SK-N-SH treated with all-trans-retinoic acid at 6 μM for 48 hours (cell line): ENCODE measurements around the gene IQSEC1.
A peak's percentile ranks its signal among the peaks of the same experiment; 100 is the strongest.

Experiments
- ATAC-seq: fragments of 200-7000 bp; cut with Tn5 transposase; 3 replicates; pipeline ENCODE4 v1.9.1; 2020; ENCODE audit warnings: mild to moderate bottlenecking, moderate library complexity
- BACH2 ChIP-seq: fragments of 250-450 bp; sonication (Bioruptor Pico); IDR thresholded peaks from 2 replicates; pipeline ENCODE4 v1.9.0; 2021; ENCODE audit warnings: mild to moderate bottlenecking, borderline replicate concordance
- ESRRG ChIP-seq: fragments of 250-450 bp; sonication (Bioruptor Pico); IDR thresholded peaks from 2 replicates; pipeline ENCODE4 v1.6.1; 2021; ENCODE audit warnings: mild to moderate bottlenecking
- GLIS3 ChIP-seq: fragments of 250-450 bp; sonication (Bioruptor Pico); IDR thresholded peaks from 2 replicates; pipeline ENCODE4 v1.5.0; 2020; ENCODE audit warnings: mild to moderate bottlenecking, moderate library complexity
- ISL1 ChIP-seq: fragments of 250-450 bp; sonication (Bioruptor Pico); IDR thresholded peaks from 2 replicates; pipeline ENCODE4 v2.1.2; 2022; ENCODE audit warnings: mild to moderate bottlenecking, moderate library complexity
- OSR1 ChIP-seq: fragments of 250-450 bp; sonication (Bioruptor Pico); IDR thresholded peaks from 2 replicates; pipeline ENCODE4 v1.8.0; 2022; ENCODE audit warnings: moderate library complexity, mild to moderate bottlenecking, inconsistent platforms
- RARB ChIP-seq: fragments of 250-450 bp; sonication (Bioruptor Pico); IDR thresholded peaks from 2 replicates; pipeline ENCODE4 v1.8.0; 2021; ENCODE audit warnings: mild to moderate bottlenecking, moderate library complexity
- SNAI2 ChIP-seq: fragments of 250-450 bp; sonication (Bioruptor Pico); IDR thresholded peaks from 2 replicates; pipeline ENCODE4 v1.5.0; 2020; ENCODE audit warnings: mild to moderate bottlenecking, moderate library complexity
- TCF4 ChIP-seq: fragments of 250-450 bp; sonication (Bioruptor Pico); IDR thresholded peaks from 2 replicates; pipeline ENCODE4 v1.8.0; 2021; ENCODE audit warnings: mild to moderate bottlenecking, moderate library complexity, borderline replicate concordance
- TOX ChIP-seq: fragments of 250-450 bp; sonication (Bioruptor Pico); IDR thresholded peaks from 2 replicates; pipeline ENCODE4 v1.8.0; 2021; ENCODE audit warnings: mild to moderate bottlenecking, moderate library complexity, borderline replicate concordance
- TSHZ2 ChIP-seq: fragments of 250-450 bp; sonication (Bioruptor Pico); IDR thresholded peaks from 2 replicates; pipeline ENCODE4 v1.5.0; 2020; ENCODE audit warnings: mild to moderate bottlenecking, moderate library complexity
- ZC3H10 ChIP-seq: fragments of 250-450 bp; sonication (Bioruptor Pico); IDR thresholded peaks from 2 replicates; pipeline ENCODE4 v1.5.1; 2021; ENCODE audit warnings: mild to moderate bottlenecking, moderate library complexity
- ZFP3 ChIP-seq: fragments of 250-450 bp; sonication (Bioruptor Pico); IDR thresholded peaks from 2 replicates; pipeline ENCODE4 v1.5.0; 2020; ENCODE audit warnings: mild to moderate bottlenecking, moderate library complexity
- ZFP30 ChIP-seq: fragments of 450-650 bp; formaldehyde crosslinking; IDR thresholded peaks from 2 replicates; pipeline ENCODE4 v1.5.0; 2022; ENCODE audit warnings: mild to moderate bottlenecking, moderate library complexity
- ZNF565 ChIP-seq: fragments of 450-650 bp; formaldehyde crosslinking; conservative IDR thresholded peaks from 2 replicates; pipeline ENCODE4 v1.5.0; 2020; ENCODE audit warnings: low read depth, mild to moderate bottlenecking, moderate library complexity
- ZNF70 ChIP-seq: fragments of 450-650 bp; formaldehyde crosslinking; IDR thresholded peaks from 2 replicates; pipeline ENCODE4 v1.5.0; 2020; ENCODE audit warnings: mild to moderate bottlenecking, moderate library complexity
- ZNF8 ChIP-seq: fragments of 450-650 bp; formaldehyde crosslinking; IDR thresholded peaks from 2 replicates; pipeline ENCODE4 v1.5.0; 2020; ENCODE audit warnings: mild to moderate bottlenecking, moderate library complexity
- TF ChIP-seq, protein P1 (sequence below): fragments of 250-450 bp; sonication (Bioruptor Pico); IDR thresholded peaks from 2 replicates; pipeline ENCODE4 v1.5.1; 2021; ENCODE audit warnings: mild to moderate bottlenecking, moderate library complexity
- TF ChIP-seq, protein P2 (sequence below): fragments of 250-450 bp; sonication (Bioruptor Pico); IDR thresholded peaks from 2 replicates; pipeline ENCODE4 v1.8.0; 2021; ENCODE audit warnings: low read depth, mild to moderate bottlenecking, moderate library complexity, borderline replicate concordance

The IQSEC1 gene

GRCh38 chr3:12980596-12981290, 92.5 kb downstream of the IQSEC1 start:
- no peak for ATAC-seq

DNA sequence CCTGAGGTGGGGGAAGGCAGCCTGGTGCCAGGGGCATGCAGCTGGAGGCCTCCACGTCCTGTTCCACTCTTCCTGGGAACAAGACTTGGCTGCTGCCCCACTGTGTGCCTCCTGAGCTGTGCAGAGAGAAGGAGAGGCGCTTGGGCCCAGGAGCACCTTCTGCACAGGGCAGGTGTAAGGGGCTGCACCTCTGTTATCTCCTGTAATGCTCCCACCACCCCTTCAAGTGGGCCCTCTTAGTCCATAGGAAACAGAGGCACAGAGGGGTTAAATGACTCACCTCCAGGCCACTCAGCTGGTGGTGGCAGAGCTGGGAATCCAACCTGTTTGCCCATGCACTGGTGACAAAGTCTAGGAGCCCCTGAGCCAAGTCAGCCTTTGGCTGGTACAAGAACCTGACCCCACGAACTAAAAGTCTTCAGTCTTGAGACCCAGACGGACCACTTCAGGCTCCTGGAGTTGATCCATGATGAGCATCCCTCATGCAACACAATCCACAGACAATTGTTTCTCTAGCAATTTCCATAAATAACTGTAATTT, 93.2 kb downstream of the IQSEC1 start:
- no peak for TF ChIP-seq TCF4 (CRISPR knock-in tag)
- no peak for ATAC-seq

More at GRCh38 chr3:12980596-12981290, 92.5 kb downstream of the IQSEC1 start:
- TF ChIP-seq ZFP30 (CRISPR knock-in tag) (no peak), SNAI2 (CRISPR knock-in tag) (no peak)

GRCh38 chr3:12979151-12979946, 93.9 kb downstream of the IQSEC1 start:
- no peak for ATAC-seq
- TF ChIP-seq ZC3H10 (CRISPR knock-in tag) (no peak), ESRRG (CRISPR knock-in tag) (no peak), SNAI2 (CRISPR knock-in tag) (no peak), OSR1 (no peak)
- TF ChIP-seq, protein P1, sequence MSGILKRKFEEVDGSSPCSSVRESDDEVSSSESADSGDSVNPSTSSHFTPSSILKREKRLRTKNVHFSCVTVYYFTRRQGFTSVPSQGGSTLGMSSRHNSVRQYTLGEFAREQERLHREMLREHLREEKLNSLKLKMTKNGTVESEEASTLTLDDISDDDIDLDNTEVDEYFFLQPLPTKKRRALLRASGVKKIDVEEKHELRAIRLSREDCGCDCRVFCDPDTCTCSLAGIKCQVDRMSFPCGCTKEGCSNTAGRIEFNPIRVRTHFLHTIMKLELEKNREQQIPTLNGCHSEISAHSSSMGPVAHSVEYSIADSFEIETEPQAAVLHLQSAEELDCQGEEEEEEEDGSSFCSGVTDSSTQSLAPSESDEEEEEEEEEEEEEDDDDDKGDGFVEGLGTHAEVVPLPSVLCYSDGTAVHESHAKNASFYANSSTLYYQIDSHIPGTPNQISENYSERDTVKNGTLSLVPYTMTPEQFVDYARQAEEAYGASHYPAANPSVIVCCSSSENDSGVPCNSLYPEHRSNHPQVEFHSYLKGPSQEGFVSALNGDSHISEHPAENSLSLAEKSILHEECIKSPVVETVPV (CRISPR knock-in tag) = no peak
- TF ChIP-seq, protein P2, sequence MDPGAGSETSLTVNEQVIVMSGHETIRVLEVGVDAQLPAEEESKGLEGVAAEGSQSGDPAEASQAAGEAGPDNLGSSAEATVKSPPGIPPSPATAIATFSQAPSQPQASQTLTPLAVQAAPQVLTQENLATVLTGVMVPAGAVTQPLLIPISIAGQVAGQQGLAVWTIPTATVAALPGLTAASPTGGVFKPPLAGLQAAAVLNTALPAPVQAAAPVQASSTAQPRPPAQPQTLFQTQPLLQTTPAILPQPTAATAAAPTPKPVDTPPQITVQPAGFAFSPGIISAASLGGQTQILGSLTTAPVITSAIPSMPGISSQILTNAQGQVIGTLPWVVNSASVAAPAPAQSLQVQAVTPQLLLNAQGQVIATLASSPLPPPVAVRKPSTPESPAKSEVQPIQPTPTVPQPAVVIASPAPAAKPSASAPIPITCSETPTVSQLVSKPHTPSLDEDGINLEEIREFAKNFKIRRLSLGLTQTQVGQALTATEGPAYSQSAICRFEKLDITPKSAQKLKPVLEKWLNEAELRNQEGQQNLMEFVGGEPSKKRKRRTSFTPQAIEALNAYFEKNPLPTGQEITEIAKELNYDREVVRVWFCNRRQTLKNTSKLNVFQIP (CRISPR knock-in tag) = no peak

DNA sequence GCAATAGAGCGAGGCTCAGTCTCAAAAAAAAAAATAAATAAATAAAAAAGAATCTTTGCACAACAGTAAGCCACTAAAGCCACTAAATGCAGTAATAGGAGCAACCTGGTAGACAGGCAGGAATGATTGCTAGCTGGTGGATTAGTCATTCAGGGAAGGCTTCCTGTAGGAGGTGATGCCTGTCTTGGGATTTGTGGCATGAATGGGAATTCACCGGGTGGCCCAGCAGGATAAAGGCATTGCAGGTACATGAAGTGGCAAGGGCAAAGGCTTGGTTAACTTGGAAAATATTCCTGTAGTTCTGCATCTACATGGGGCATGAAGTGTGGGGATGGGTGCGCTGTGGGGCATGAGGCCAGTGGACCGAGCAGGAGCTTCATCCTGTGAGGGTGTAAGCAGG, 94.5 kb downstream of the IQSEC1 start:
- ATAC-seq = no peak
- TF ChIP-seq ZFP3 (CRISPR knock-in tag) = peak; percentile 66; the same call in 1 of the 2 replicates
- TF ChIP-seq, protein P1 (CRISPR knock-in tag) = no peak
- TF ChIP-seq, all 23 proteins: peak for 1

DNA sequence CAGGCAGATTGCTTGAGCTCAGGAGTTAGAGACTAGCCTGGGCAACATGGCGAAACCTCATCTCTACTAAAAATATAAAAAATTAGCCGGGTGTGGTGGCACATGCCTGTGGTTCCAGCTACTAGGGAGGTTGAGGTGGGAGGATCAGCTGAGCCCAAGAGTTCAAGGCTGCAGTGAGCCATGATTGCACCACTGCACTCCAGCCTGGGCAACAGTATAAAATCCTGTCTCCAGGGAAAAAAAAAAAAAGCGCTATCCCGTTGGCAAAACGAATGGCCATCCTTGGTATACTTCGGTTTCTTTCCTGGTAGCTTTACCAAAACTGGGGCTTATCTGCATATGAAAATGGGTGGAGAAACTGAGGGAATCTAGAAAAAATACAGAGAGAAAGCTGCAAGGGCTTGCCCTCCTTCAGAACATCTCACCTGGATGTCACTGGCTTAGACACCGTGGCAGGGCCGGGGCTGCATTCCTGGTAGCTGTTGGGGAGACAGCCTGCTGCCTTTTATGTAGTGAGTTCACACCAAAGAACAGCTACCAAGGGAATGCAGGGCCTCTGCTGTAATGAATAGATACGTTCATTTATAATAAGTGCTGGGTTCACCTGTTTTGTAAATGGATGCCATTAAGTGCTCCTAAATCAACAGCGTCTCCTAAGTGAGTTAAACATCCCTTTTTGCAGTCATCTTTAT, 96.0 kb downstream of the IQSEC1 start:
- ATAC-seq = no peak
- TF ChIP-seq RARB (CRISPR knock-in tag) (no peak), ZNF8 (no peak), GLIS3 (no peak), ZNF70 (CRISPR knock-in tag) (no peak), ZC3H10 (CRISPR knock-in tag) (no peak), BACH2 (CRISPR knock-in tag) (no peak), SNAI2 (CRISPR knock-in tag) (no peak), OSR1 (no peak), TCF4 (CRISPR knock-in tag) (no peak), ISL1 (CRISPR knock-in tag) (no peak), ZNF565 (no peak), ZFP30 (CRISPR knock-in tag) (no peak), ESRRG (CRISPR knock-in tag) (no peak), ZFP3 (CRISPR knock-in tag) (no peak), TSHZ2 (CRISPR knock-in tag) (no peak), TOX (CRISPR knock-in tag) (no peak)
- TF ChIP-seq, protein P2 (CRISPR knock-in tag) = no peak
- TF ChIP-seq, protein P1 (CRISPR knock-in tag) = no peak
